Measurements from ENCODE around the gene UCKL1. TPM values are rescaled to one million over a fixed set of nuclear protein-coding genes. Genes with fewer than 3 reads are reported as not detected.

The UCKL1 gene
- total RNA-seq, 1 donor from 2014 or later, result 31.5 TPM

GRCh38 chr20:63940472-63941266 is 15.5 kb downstream of the UCKL1 start:
- no peaks in the 10 kb centered on the region for H3K9me3 ChIP-seq
- peak overlapping the region; percentile 76 for H3K27ac ChIP-seq
- peaks cover 27% of the 10 kb centered on the region for H3K4me1 ChIP-seq
- no peak for TF ChIP-seq CTCF (IDR thresholded peaks at IDR 0.05)
- H3K27me3 ChIP-seq (ENCODE audit: low read depth), result no peaks in the 10 kb centered on the region
- ATAC-seq (peak; percentile 1 to 4), DNase-seq (peak; percentile 47)
- peaks cover 84% of the 10 kb centered on the region for H3K36me3 ChIP-seq
- H3K4me3 ChIP-seq, result no peak overlapping the region
- intact Hi-C loops (cut with DNase I), result no loop called here

- intact Hi-C loops (cut with DNase I), result no loop called here
- H3K27ac ChIP-seq, result no peak overlapping the region
- TF ChIP-seq CTCF (IDR thresholded peaks at IDR 0.05), result no peak
- H3K4me1 ChIP-seq, result peaks cover 27% of the 10 kb centered on the region
- ATAC-seq (no peak), DNase-seq (no peak)
- H3K36me3 ChIP-seq, result peaks cover 84% of the 10 kb centered on the region
- no peaks in the 10 kb centered on the region for H3K9me3 ChIP-seq
- H3K4me3 ChIP-seq, result no peak overlapping the region
- no peaks in the 10 kb centered on the region for H3K27me3 ChIP-seq (ENCODE audit: low read depth)
Measured at GRCh38 chr20:63940071-63940471, 16.1 kb downstream of the UCKL1 start.

- Histone ChIP-seq H3K27me3 (ENCODE audit: low read depth) (no peaks in the 10 kb centered on the region), H3K27ac (no peak overlapping the region), H3K4me1 (peaks cover 27% of the 10 kb centered on the region), H3K9me3 (no peaks in the 10 kb centered on the region), H3K4me3 (no peak overlapping the region), H3K36me3 (peaks cover 84% of the 10 kb centered on the region)
- ATAC-seq (no peak), DNase-seq (no peak)
- TF ChIP-seq CTCF (IDR thresholded peaks at IDR 0.05), result no peak
- intact Hi-C loops (cut with DNase I), result no loop called here
Measured at GRCh38 chr20:63939061-63939935, 16.9 kb downstream of the UCKL1 start.

GRCh38 chr20:63937596-63937995 is 18.6 kb downstream of the UCKL1 start:
- H3K9me3 ChIP-seq, result no peaks in the 10 kb centered on the region
- H3K27ac ChIP-seq, result no peak overlapping the region
- no peak for TF ChIP-seq CTCF (IDR thresholded peaks at IDR 0.05)
- H3K4me1 ChIP-seq, result peaks cover 11% of the 10 kb centered on the region
- no peaks in the 10 kb centered on the region for H3K27me3 ChIP-seq (ENCODE audit: low read depth)
- no peak overlapping the region for H3K4me3 ChIP-seq
- no peak for DNase-seq
- intact Hi-C loops (cut with DNase I), result no loop called here
- no peak for ATAC-seq
- peaks cover 82% of the 10 kb centered on the region for H3K36me3 ChIP-seq

GRCh38 chr20:63935447-63935846 is 20.8 kb downstream of the UCKL1 start:
- DNase-seq, result no peak
- intact Hi-C loops (cut with DNase I), result no loop called here
- H3K36me3 ChIP-seq, result peaks cover 90% of the 10 kb centered on the region
- ATAC-seq, result no peak
- no peaks in the 10 kb centered on the region for H3K4me1 ChIP-seq
- no peak overlapping the region for H3K27ac ChIP-seq
- H3K27me3 ChIP-seq (ENCODE audit: low read depth), result no peaks in the 10 kb centered on the region
- H3K9me3 ChIP-seq, result no peaks in the 10 kb centered on the region
- no peak overlapping the region for H3K4me3 ChIP-seq
- no peak for TF ChIP-seq CTCF (IDR thresholded peaks at IDR 0.05)
